Heart left ventricle (tissue), 13 donors: ENCODE measurements around the gene SUSD2.

ENCODE experiments used
- POLR2A ChIP-seq, 2 donors: fragments of 450-650 bp; IDR thresholded peaks; one replicate each; pipeline ENCODE4 v1.6.1; 2017; ENCODE audit warnings: antibody characterized with exemption in 2 of 2, mild to moderate bottlenecking in 2 of 2, moderate library complexity in 2 of 2
- TF ChIP-seq, protein P1 (sequence below), 12 donors: fragments of 200-600 bp; sonication (generic) in 4 of 12; IDR thresholded peaks; one replicate each; pipeline versions ENCODE4 v1.5.0 to v1.8.0; 2018 to 2022; ENCODE audit warnings: antibody characterized with exemption in 12 of 12, mild to moderate bottlenecking in 5 of 12
- donor health status: ischemic (EF 13 %, LVEDD 7.1; RV severe dilation, severe dysfunction).
- donor health status: DM: no; HTN: yes; CAD: no.
- donor health status: DM: no; HTN: no; CAD: no.
- donor health status: ischemic (EF 25% LVEDD 6.9; RV normal size, moderate dysfunction).
- donor health status: ischemic (EF 25% LVEDD 5.7; RV mildly dilated, moderate dysfunction).
- donor health status: ischemic (EF 35%, LVEDD 5.7; RV mildly dilated, moderate dysfunction).
- donor health status: nonischemic (EF 11% LVEDD 7.7; RV severe dilation, severe dysfunction).
- donor health status: DM: yes; HTN: yes; CAD: no.
- donor health status: PGD.
- donor health status: ischemic (EF 29% LVEDD 5.4; RV normal size, mild dysfunction).
- donor health status: nonischemic (EF 23%, LVEDD 6.1; RV moderate dilation, normal function).

DNA sequence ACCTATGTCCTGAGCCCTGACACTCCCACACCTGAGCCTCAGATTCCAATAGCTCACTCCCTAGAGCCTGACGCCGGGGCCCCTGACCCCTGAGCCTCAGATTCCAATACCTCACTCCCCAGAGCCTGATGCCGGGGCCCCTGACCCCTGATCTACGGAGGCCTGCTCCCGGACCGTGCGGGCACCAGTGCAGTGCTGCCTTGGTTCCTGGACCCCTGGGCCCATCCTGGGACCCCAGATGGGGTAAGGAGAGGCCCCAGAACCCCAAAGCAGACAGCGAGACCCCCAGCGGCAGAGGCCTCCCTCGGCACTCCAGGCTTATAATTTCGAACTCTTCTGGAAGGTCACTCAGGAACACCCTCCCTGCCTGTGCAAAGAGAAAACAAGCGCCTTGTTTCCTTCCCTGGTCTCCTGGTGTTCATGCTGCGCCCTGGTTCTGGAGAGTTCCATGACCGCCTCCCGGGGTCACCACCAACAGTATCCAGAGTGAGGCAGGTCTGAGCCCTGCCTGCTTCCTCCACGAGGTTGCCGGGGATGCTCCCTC lies 7.5 kb downstream of the SUSD2 start:
- TF ChIP-seq POLR2A (IDR thresholded peaks at IDR 0.05) = no peak
- TF ChIP-seq, protein P1, sequence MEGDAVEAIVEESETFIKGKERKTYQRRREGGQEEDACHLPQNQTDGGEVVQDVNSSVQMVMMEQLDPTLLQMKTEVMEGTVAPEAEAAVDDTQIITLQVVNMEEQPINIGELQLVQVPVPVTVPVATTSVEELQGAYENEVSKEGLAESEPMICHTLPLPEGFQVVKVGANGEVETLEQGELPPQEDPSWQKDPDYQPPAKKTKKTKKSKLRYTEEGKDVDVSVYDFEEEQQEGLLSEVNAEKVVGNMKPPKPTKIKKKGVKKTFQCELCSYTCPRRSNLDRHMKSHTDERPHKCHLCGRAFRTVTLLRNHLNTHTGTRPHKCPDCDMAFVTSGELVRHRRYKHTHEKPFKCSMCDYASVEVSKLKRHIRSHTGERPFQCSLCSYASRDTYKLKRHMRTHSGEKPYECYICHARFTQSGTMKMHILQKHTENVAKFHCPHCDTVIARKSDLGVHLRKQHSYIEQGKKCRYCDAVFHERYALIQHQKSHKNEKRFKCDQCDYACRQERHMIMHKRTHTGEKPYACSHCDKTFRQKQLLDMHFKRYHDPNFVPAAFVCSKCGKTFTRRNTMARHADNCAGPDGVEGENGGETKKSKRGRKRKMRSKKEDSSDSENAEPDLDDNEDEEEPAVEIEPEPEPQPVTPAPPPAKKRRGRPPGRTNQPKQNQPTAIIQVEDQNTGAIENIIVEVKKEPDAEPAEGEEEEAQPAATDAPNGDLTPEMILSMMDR (IDR thresholded peaks at IDR 0.05) = no peak
